Right atrium auricular region (tissue), 2 donors: ENCODE data around the gene P2RY6. TPM values are rescaled to one million over a fixed set of nuclear protein-coding genes. Genes with fewer than 3 reads are reported as not detected.

ENCODE experiments used
- DNase-seq: peaks from one replicate; pipeline ENCODE4 v3.0.0-alpha.2; 2019; ENCODE audit warnings: low spot score
- H3K27ac ChIP-seq, 2 donors: fragments of 200-600 bp; sonication (generic); 1 replicate in 1 of 2; 2 replicates in 1 of 2; pipeline ENCODE4 v1.5.1; 2016 to 2019
- H3K27me3 ChIP-seq, 2 donors: fragments of 200-600 bp; sonication (generic); one replicate each; pipeline versions ENCODE4 v1.5.1 to v1.6.0; 2017 to 2019
- H3K36me3 ChIP-seq: fragments of 200-600 bp; sonication (generic); one replicate; pipeline ENCODE4 v1.5.1; 2016
- H3K4me1 ChIP-seq, 2 donors: fragments of 200-600 bp; sonication (generic); one replicate each; pipeline versions ENCODE4 v1.5.1 to v1.6.0; 2017 to 2019
- H3K4me3 ChIP-seq, 2 donors: fragments of 200-600 bp; sonication (generic); 1 replicate in 1 of 2; 2 replicates in 1 of 2; pipeline ENCODE4 v1.5.1; 2017 to 2019; ENCODE audit warnings: mild to moderate bottlenecking in 1 of 2, moderate library complexity in 1 of 2
- H3K9me3 ChIP-seq, 2 donors: fragments of 200-600 bp; sonication (generic); one replicate each; pipeline ENCODE4 v1.5.1; 2019
- total RNA-seq, 2 donors: library from RNA; depleted of rRNA; stranded (reverse); fragments of >200 nt; gene quantifications; one replicate each; pipeline ENCODE4 v1.1.0, GENCODE V29; 2016
- TF ChIP-seq, protein P1 (sequence below), 2 donors: fragments of 200-600 bp; sonication (generic); IDR thresholded peaks; one replicate each; pipeline ENCODE4 v1.5.1; 2019; ENCODE audit warnings: antibody characterized with exemption in 2 of 2

The P2RY6 gene
- total RNA-seq, 2 donors from 2014 or later: 0.19 to 1.9 TPM

DNA sequence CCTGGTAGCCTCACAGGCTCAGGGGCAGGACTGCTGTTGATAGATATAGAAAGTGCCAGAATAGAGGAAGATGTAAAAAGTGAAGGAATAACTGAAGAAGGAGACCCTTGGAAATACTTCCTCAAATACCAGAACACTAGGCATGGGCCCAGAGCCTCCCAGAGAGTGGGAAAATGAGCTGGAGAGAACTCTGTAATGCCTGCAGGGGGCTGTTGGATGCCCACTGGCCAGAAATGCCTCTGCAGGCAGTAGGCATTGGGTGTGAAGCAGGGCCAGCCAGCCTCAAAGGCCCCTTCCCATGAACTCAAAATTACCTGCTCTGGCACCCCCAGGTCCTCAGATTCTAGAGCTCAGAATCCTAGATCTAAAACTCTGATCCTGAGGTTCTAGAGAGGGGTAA is 38.9 kb upstream of the P2RY6 start:
- Histone ChIP-seq H3K9me3 (no peaks in the 10 kb centered on the region), H3K27ac (no peak overlapping the region), H3K4me3 (no peak overlapping the region), H3K36me3 (peaks cover 7% of the 10 kb centered on the region), H3K27me3 (no peaks in the 10 kb centered on the region), H3K4me1 (peaks cover 0 to 35% of the 10 kb centered on the region in 2 donors)
- DNase-seq: no peak
- TF ChIP-seq, protein P1, sequence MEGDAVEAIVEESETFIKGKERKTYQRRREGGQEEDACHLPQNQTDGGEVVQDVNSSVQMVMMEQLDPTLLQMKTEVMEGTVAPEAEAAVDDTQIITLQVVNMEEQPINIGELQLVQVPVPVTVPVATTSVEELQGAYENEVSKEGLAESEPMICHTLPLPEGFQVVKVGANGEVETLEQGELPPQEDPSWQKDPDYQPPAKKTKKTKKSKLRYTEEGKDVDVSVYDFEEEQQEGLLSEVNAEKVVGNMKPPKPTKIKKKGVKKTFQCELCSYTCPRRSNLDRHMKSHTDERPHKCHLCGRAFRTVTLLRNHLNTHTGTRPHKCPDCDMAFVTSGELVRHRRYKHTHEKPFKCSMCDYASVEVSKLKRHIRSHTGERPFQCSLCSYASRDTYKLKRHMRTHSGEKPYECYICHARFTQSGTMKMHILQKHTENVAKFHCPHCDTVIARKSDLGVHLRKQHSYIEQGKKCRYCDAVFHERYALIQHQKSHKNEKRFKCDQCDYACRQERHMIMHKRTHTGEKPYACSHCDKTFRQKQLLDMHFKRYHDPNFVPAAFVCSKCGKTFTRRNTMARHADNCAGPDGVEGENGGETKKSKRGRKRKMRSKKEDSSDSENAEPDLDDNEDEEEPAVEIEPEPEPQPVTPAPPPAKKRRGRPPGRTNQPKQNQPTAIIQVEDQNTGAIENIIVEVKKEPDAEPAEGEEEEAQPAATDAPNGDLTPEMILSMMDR (IDR thresholded peaks at IDR 0.05): no peak

DNA sequence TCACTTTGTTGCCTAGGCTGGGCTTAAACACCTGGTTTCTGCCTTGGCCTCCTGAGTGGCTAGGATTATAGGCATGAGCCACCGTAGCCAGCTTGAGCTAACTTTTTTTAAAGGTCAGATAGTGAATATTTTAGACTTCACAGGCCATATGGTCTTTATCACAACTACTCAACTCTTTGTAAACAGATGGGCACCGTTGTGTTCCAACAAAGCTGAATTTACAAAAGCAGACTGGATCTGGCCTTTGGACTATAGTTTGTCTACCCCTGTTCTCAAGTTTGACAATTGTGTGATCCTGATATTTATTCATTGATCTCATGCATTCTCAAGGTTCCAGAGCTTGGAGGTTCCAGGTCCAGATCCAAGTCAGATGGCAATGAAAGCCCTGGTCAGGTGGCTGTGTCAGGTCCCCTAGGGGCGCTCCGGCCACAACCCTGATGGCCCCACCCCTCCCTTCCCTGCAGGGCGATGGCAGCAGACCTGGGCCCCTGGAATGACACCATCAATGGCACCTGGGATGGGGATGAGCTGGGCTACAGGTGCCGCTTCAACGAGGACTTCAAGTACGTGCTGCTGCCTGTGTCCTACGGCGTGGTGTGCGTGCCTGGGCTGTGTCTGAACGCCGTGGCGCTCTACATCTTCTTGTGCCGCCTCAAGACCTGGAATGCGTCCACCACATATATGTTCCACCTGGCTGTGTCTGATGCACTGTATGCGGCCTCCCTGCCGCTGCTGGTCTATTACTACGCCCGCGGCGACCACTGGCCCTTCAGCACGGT is 38.3 kb upstream of the P2RY6 start:
- no peaks in the 10 kb centered on the region for H3K9me3 ChIP-seq
- no peaks in the 10 kb centered on the region for H3K27me3 ChIP-seq
- no peak for DNase-seq
- no peak overlapping the region for H3K4me3 ChIP-seq
- TF ChIP-seq, protein P1 (IDR thresholded peaks at IDR 0.05): no peak
- H3K27ac ChIP-seq: no peak overlapping the region
- H3K36me3 ChIP-seq: peaks cover 7% of the 10 kb centered on the region
- H3K4me1 ChIP-seq: peaks cover 0 to 41% of the 10 kb centered on the region in 2 donors

DNA sequence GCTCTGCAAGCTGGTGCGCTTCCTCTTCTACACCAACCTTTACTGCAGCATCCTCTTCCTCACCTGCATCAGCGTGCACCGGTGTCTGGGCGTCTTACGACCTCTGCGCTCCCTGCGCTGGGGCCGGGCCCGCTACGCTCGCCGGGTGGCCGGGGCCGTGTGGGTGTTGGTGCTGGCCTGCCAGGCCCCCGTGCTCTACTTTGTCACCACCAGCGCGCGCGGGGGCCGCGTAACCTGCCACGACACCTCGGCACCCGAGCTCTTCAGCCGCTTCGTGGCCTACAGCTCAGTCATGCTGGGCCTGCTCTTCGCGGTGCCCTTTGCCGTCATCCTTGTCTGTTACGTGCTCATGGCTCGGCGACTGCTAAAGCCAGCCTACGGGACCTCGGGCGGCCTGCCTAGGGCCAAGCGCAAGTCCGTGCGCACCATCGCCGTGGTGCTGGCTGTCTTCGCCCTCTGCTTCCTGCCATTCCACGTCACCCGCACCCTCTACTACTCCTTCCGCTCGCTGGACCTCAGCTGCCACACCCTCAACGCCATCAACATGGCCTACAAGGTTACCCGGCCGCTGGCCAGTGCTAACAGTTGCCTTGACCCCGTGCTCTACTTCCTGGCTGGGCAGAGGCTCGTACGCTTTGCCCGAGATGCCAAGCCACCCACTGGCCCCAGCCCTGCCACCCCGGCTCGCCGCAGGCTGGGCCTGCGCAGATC is 37.5 kb upstream of the P2RY6 start:
- no peak overlapping the region for H3K4me3 ChIP-seq
- H3K36me3 ChIP-seq: peaks cover 7% of the 10 kb centered on the region
- H3K27me3 ChIP-seq: no peaks in the 10 kb centered on the region
- no peak overlapping the region for H3K27ac ChIP-seq
- peaks cover 0 to 41% of the 10 kb centered on the region in 2 donors for H3K4me1 ChIP-seq
- H3K9me3 ChIP-seq: no peaks in the 10 kb centered on the region
- DNase-seq: no peak
- TF ChIP-seq, protein P1 (IDR thresholded peaks at IDR 0.05): no peak

DNA sequence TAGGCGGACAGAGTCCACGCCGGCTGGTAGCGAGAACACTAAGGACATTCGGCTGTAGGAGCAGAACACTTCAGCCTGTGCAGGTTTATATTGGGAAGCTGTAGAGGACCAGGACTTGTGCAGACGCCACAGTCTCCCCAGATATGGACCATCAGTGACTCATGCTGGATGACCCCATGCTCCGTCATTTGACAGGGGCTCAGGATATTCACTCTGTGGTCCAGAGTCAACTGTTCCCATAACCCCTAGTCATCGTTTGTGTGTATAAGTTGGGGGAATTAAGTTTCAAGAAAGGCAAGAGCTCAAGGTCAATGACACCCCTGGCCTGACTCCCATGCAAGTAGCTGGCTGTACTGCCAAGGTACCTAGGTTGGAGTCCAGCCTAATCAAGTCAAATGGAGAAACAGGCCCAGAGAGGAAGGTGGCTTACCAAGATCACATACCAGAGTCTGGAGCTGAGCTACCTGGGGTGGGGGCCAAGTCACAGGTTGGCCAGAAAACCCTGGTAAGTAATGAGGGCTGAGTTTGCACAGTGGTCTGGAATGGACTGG is 36.8 kb upstream of the P2RY6 start:
- H3K4me3 ChIP-seq: no peak overlapping the region
- no peaks in the 10 kb centered on the region for H3K9me3 ChIP-seq
- no peaks in the 10 kb centered on the region for H3K27me3 ChIP-seq
- H3K27ac ChIP-seq: no peak overlapping the region
- TF ChIP-seq, protein P1 (IDR thresholded peaks at IDR 0.05): no peak
- DNase-seq: no peak
- H3K36me3 ChIP-seq: peaks cover 7% of the 10 kb centered on the region
- H3K4me1 ChIP-seq: peaks cover 0 to 48% of the 10 kb centered on the region in 2 donors

DNA sequence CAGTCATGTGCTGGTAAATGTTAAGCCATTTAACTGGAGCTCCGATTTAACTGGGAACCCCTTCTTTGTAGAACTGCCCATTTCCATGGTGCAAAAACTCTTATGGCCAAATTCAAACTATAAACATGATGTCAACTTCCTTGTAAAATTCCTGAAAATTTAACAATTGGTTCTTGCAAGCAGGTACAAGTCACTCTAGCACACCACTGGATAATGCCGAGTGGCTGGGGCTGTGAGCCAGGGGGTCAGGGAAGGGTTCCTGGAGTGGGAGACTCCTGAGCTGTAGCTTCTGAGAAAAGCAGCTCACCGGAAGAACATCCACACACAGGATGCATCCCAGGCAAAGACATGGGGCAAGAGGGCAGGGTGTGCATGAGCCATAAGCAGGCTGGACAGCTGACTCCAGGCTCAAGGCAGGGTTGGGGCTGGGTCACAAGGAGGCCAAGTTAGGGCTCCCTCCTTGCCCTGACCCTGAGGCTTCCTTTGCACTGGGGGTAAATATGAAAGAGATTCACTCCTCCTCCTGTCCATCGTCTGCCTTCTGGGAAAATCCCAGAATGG is 35.9 kb upstream of the P2RY6 start:
- peaks cover 7% of the 10 kb centered on the region for H3K36me3 ChIP-seq
- H3K27me3 ChIP-seq: no peaks in the 10 kb centered on the region
- no peak overlapping the region for H3K4me3 ChIP-seq
- TF ChIP-seq, protein P1 (IDR thresholded peaks at IDR 0.05): no peak
- no peaks in the 10 kb centered on the region for H3K9me3 ChIP-seq
- H3K4me1 ChIP-seq: peaks cover 0 to 57% of the 10 kb centered on the region in 2 donors
- peak overlapping the region in 1 of 2 donors; percentile 76 for H3K27ac ChIP-seq
- no peak for DNase-seq
